HepG2 (cell line): ENCODE results near the gene OBP2B. TPM values are rescaled to one million over a fixed set of nuclear protein-coding genes. Genes with fewer than 3 reads are reported as not detected.

ENCODE experiments used
- RAD51 ChIP-seq: fragments of 450-650 bp; IDR thresholded peaks from 2 replicates; pipeline ENCODE4 v1.6.1; 2016; ENCODE audit warnings: borderline replicate concordance
- ZBTB40 ChIP-seq, 2 experiments: fragments of 450-650 bp in 1 of 2; sonication (generic) in 1 of 2; formaldehyde crosslinking in 1 of 2; IDR thresholded peaks; 2 replicates each; pipeline versions ENCODE4 v1.6.1 to v1.8.0; 2016 to 2022; ENCODE audit warnings: antibody characterized with exemption in 1 of 2, mild to moderate bottlenecking in 1 of 2, missing genetic modification reagents in 1 of 2
- ZMYM4 ChIP-seq: sonication (generic); formaldehyde crosslinking; IDR thresholded peaks from 2 replicates; pipeline ENCODE4 v1.8.1; 2023; ENCODE audit warnings: mild to moderate bottlenecking, missing genetic modification reagents
- ZNF687 ChIP-seq: sonication (generic); formaldehyde crosslinking; IDR thresholded peaks from 2 replicates; pipeline ENCODE4 v1.5.1; 2020; ENCODE audit warnings: mild to moderate bottlenecking, missing genetic modification reagents, moderate library complexity
- ZNF777 ChIP-seq: sonication (generic); formaldehyde crosslinking; IDR thresholded peaks from 2 replicates; pipeline ENCODE4 v1.4.0; 2020; ENCODE audit warnings: missing genetic modification reagents
- polyA plus RNA-seq, 8 experiments: library from polyadenylated mRNA; depleted of rRNA in 3 of 8; stranded (reverse) in 7 of 8; unstranded in 1 of 8; fragments of >200 nt; fragmentation: Illumina TruSeq in 4 of 8; extraction: Trizol in 4 of 8; gene quantifications; 2 replicates each; pipeline versions ENCODE4 v1.2.1 to v1.2.3, GENCODE V29; 2011 to 2016; ENCODE audit warnings: low read depth in 4 of 8, missing spikeins in 1 of 8, mixed read lengths in 1 of 8; ENCODE audit not compliant: insufficient read depth in 1 of 8
- total RNA-seq, 5 experiments: library from RNA; depleted of rRNA; stranded (reverse); fragments of >200 nt; fragmentation: Illumina TruSeq; extraction: Trizol; gene quantifications; 2 replicates each; pipeline ENCODE4 v1.2.3, GENCODE V29; 2016; ENCODE audit warnings: low read depth in 1 of 5
- TF ChIP-seq, protein P1 (sequence below): sonication (generic); formaldehyde crosslinking; IDR thresholded peaks from 2 replicates; pipeline ENCODE4 v1.5.0; 2020; ENCODE audit warnings: mild to moderate bottlenecking, missing genetic modification reagents, moderate library complexity
- TF ChIP-seq, protein P2 (sequence below): sonication (generic); formaldehyde crosslinking; conservative IDR thresholded peaks from 2 replicates; pipeline ENCODE4 v1.8.0; 2022; ENCODE audit warnings: mild to moderate bottlenecking, moderate library complexity, missing genetic modification reagents
- TF ChIP-seq, protein P3 (sequence below): fragments of 450-650 bp; IDR thresholded peaks from 2 replicates; pipeline ENCODE4 v1.6.1; 2016

Gene OBP2B
- total and polyA plus RNA-seq, 2 of the 13 experiments (the other 11 are each of a cell fraction or from before 2014, with no cell fraction given), result not detected

DNA sequence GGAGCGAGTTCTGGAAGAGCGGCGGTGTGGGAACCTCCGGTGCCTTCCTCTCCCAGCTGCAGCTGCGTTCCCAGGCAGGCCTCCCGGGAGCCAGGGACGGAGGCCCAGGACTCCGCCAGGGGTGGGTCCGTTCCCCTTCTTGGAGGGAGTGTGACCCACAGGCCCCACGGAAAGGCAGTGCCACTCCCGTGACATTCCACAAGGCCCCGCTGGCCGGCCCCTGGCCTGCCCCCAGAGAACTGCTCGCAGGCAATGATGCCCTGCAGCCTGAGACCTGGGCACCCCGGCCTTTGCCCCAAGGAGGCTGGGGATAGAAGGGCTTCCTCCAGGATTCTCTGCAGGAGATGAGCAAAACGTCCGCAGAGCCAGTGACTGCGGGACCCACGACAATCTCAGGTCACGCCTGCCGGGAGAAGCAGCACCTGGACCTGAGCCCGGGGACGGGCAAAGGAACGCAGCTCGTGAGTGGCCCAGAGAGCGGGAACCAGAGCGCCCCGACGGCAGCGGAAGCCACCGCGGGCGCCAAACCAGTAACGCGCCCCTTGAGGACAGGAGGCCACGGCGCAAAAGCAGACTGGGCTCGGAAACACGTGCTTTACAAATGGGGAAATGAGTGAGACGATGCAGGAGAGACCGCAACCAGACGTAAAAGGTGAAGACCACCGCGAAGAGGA, 9.3 kb downstream of the OBP2B start (continued):
- TF ChIP-seq ZBTB40 (IDR thresholded peaks at IDR 0.05) (no peak), ZBTB40 (CRISPR knock-in tag; IDR thresholded peaks at IDR 0.05) (no peak), RAD51 (no peak), ZNF687 (peak; percentile 49; the same call in 1 of the 2 replicates), ZMYM4 (CRISPR knock-in tag) (peak; percentile 66), ZNF777 (CRISPR knock-in tag) (peak; percentile 84)
- TF ChIP-seq, protein P1, sequence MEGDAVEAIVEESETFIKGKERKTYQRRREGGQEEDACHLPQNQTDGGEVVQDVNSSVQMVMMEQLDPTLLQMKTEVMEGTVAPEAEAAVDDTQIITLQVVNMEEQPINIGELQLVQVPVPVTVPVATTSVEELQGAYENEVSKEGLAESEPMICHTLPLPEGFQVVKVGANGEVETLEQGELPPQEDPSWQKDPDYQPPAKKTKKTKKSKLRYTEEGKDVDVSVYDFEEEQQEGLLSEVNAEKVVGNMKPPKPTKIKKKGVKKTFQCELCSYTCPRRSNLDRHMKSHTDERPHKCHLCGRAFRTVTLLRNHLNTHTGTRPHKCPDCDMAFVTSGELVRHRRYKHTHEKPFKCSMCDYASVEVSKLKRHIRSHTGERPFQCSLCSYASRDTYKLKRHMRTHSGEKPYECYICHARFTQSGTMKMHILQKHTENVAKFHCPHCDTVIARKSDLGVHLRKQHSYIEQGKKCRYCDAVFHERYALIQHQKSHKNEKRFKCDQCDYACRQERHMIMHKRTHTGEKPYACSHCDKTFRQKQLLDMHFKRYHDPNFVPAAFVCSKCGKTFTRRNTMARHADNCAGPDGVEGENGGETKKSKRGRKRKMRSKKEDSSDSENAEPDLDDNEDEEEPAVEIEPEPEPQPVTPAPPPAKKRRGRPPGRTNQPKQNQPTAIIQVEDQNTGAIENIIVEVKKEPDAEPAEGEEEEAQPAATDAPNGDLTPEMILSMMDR (CRISPR knock-in tag), result peak; percentile 30
- TF ChIP-seq, protein P2, sequence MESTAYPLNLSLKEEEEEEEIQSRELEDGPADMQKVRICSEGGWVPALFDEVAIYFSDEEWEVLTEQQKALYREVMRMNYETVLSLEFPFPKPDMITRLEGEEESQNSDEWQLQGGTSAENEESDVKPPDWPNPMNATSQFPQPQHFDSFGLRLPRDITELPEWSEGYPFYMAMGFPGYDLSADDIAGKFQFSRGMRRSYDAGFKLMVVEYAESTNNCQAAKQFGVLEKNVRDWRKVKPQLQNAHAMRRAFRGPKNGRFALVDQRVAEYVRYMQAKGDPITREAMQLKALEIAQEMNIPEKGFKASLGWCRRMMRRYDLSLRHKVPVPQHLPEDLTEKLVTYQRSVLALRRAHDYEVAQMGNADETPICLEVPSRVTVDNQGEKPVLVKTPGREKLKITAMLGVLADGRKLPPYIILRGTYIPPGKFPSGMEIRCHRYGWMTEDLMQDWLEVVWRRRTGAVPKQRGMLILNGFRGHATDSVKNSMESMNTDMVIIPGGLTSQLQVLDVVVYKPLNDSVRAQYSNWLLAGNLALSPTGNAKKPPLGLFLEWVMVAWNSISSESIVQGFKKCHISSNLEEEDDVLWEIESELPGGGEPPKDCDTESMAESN (CRISPR knock-in tag), result no peak
- TF ChIP-seq, protein P3, sequence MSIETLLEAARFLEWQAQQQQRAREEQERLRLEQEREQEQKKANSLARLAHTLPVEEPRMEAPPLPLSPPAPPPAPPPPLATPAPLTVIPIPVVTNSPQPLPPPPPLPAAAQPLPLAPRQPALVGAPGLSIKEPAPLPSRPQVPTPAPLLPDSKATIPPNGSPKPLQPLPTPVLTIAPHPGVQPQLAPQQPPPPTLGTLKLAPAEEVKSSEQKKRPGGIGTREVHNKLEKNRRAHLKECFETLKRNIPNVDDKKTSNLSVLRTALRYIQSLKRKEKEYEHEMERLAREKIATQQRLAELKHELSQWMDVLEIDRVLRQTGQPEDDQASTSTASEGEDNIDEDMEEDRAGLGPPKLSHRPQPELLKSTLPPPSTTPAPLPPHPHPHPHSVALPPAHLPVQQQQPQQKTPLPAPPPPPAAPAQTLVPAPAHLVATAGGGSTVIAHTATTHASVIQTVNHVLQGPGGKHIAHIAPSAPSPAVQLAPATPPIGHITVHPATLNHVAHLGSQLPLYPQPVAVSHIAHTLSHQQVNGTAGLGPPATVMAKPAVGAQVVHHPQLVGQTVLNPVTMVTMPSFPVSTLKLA, result peak; percentile 31; the same call in 1 of the 2 replicates
